ENCODE results near the gene PCSK5. TPM values are rescaled to one million over a fixed set of nuclear protein-coding genes. Genes with fewer than 3 reads are reported as not detected.

The PCSK5 gene
- total RNA-seq, 2 donors from 2014 or later: 41.2 to 63.7 TPM

GRCh38 chr9:76181781-76182180, 291.3 kb downstream of the PCSK5 start:
- H3K27me3 ChIP-seq (replicated peaks; ENCODE audit: insufficient read depth): no peaks in the 10 kb centered on the region
- H3K9me3 ChIP-seq: no peaks in the 10 kb centered on the region
- TF ChIP-seq CTCF (IDR thresholded peaks at IDR 0.05): no peak
- H3K4me3 ChIP-seq: no peak overlapping the region
- peaks cover 11% of the 10 kb centered on the region for H3K36me3 ChIP-seq
- H3K27ac ChIP-seq: no peak overlapping the region
- no peak for ATAC-seq (ENCODE audit: insufficient number of reproducible peaks, low FRiP score, low read depth)
- DNase-seq (ENCODE audit: low spot score): no peak
- H3K4me1 ChIP-seq (ENCODE audit: control insufficient read depth in 1 of 2, low read depth in 2 of 2): no peaks in the 10 kb centered on the region

GRCh38 chr9:76185432-76185831, 295.0 kb downstream of the PCSK5 start:
- peaks cover 27% of the 10 kb centered on the region for H3K36me3 ChIP-seq
- ATAC-seq (ENCODE audit: insufficient number of reproducible peaks, low FRiP score, low read depth): no peak

GRCh38 chr9:76188286-76188685, 297.8 kb downstream of the PCSK5 start:
- no peak for DNase-seq (ENCODE audit: low spot score)
- H3K4me3 ChIP-seq: no peak overlapping the region
- H3K27me3 ChIP-seq (replicated peaks; ENCODE audit: insufficient read depth): no peaks in the 10 kb centered on the region
- ATAC-seq (ENCODE audit: insufficient number of reproducible peaks, low FRiP score, low read depth): no peak
- H3K27ac ChIP-seq: no peak overlapping the region
- H3K4me1 ChIP-seq (ENCODE audit: control insufficient read depth in 1 of 2, low read depth in 2 of 2): no peaks in the 10 kb centered on the region
- TF ChIP-seq CTCF (IDR thresholded peaks at IDR 0.05): no peak
- H3K36me3 ChIP-seq: peaks cover 16% of the 10 kb centered on the region
- H3K9me3 ChIP-seq: no peaks in the 10 kb centered on the region

More at GRCh38 chr9:76185432-76185831, 295.0 kb downstream of the PCSK5 start:
- no peak for TF ChIP-seq CTCF (IDR thresholded peaks at IDR 0.05)
- Histone ChIP-seq H3K4me3 (no peak overlapping the region), H3K4me1 (ENCODE audit: control insufficient read depth in 1 of 2, low read depth in 2 of 2) (no peaks in the 10 kb centered on the region), H3K9me3 (no peaks in the 10 kb centered on the region), H3K27me3 (replicated peaks; ENCODE audit: insufficient read depth) (no peaks in the 10 kb centered on the region), H3K27ac (no peak overlapping the region)
- DNase-seq (ENCODE audit: low spot score): no peak

GRCh38 chr9:76188905-76189304, 298.4 kb downstream of the PCSK5 start:
- no peak overlapping the region for H3K27ac ChIP-seq
- ATAC-seq (ENCODE audit: insufficient number of reproducible peaks, low FRiP score, low read depth): no peak
- H3K9me3 ChIP-seq: no peaks in the 10 kb centered on the region
- H3K27me3 ChIP-seq (replicated peaks; ENCODE audit: insufficient read depth): no peaks in the 10 kb centered on the region
- H3K4me1 ChIP-seq (ENCODE audit: control insufficient read depth in 1 of 2, low read depth in 2 of 2): no peaks in the 10 kb centered on the region
- TF ChIP-seq CTCF (IDR thresholded peaks at IDR 0.05): no peak
- peaks cover 16% of the 10 kb centered on the region for H3K36me3 ChIP-seq
- H3K4me3 ChIP-seq: no peak overlapping the region
- no peak for DNase-seq (ENCODE audit: low spot score)

- no peak for TF ChIP-seq CTCF (IDR thresholded peaks at IDR 0.05)
- DNase-seq (ENCODE audit: low spot score) (no peak), ATAC-seq (ENCODE audit: insufficient number of reproducible peaks, low FRiP score, low read depth) (no peak)
- peaks cover 20% of the 10 kb centered on the region for H3K36me3 ChIP-seq
- no peaks in the 10 kb centered on the region for H3K9me3 ChIP-seq
- no peak overlapping the region for H3K27ac ChIP-seq
- H3K27me3 ChIP-seq (replicated peaks; ENCODE audit: insufficient read depth): no peaks in the 10 kb centered on the region
- H3K4me3 ChIP-seq: no peak overlapping the region
- H3K4me1 ChIP-seq (ENCODE audit: control insufficient read depth in 1 of 2, low read depth in 2 of 2): no peaks in the 10 kb centered on the region
Observed at GRCh38 chr9:76191493-76191892, 301.0 kb downstream of the PCSK5 start.

Data from thoracic aorta (tissue), 2 donors.